Pancreas (tissue), 10 donors: ENCODE data around the gene FMC1. TPM values are rescaled to one million over a fixed set of nuclear protein-coding genes. Genes with fewer than 3 reads are reported as not detected.

Source experiments
- ATAC-seq, 4 donors: fragments of 200-7000 bp; cut with Tn5 transposase; one replicate each; pipeline versions ENCODE4 v1.8.0 to v1.9.1; 2020; ENCODE audit warnings: mild to moderate bottlenecking in 4 of 4, moderate library complexity in 4 of 4
- DNase-seq, 6 donors: peaks; one replicate each; pipeline ENCODE4 v3.0.0-alpha.2; 2020
- FAIRE-seq: peaks from 2 replicates; lab custom pipeline; 2012; peaks lifted over from hg19 to GRCh38; lab: Jason Lieb, UNC
- H3K27ac ChIP-seq, 4 donors: fragments of 200-600 bp; sonication (generic); 1 replicate in 3 of 4; 2 replicates in 1 of 4; pipeline versions ENCODE4 v1.5.0 to v1.8.0; 2020
- H3K27me3 ChIP-seq, 4 donors: fragments of 200-600 bp; one replicate each; pipeline ENCODE4 v1.8.0; 2021
- H3K36me3 ChIP-seq, 3 donors: fragments of 200-600 bp; sonication (generic) in 1 of 3; one replicate each; pipeline versions ENCODE4 v1.5.0 to v1.8.0; 2020 to 2021
- H3K4me1 ChIP-seq, 3 donors: fragments of 200-600 bp; one replicate each; pipeline ENCODE4 v1.8.0; 2021
- H3K4me3 ChIP-seq, 4 donors: fragments of 200-600 bp; sonication (generic) in 2 of 4; one replicate each; pipeline versions ENCODE4 v1.5.0 to v1.8.0; 2020 to 2021
- H3K9me3 ChIP-seq, 4 donors: fragments of 200-600 bp; one replicate each; pipeline ENCODE4 v1.8.0; 2021
- CTCF ChIP-seq, 4 donors: fragments of 200-600 bp; sonication (generic) in 3 of 4; IDR thresholded peaks; one replicate each; pipeline versions ENCODE4 v1.5.0 to v1.8.0; 2021; ENCODE audit warnings: antibody characterized with exemption in 4 of 4
- WGBS, 2 donors: extraction: QIAGEN DNeasy Blood & Tissue Kit; methylation state at CpG; one replicate each; pipeline ENCODE4 v1.1.7; 2013; 5-methylcytosine and 5-hydroxymethylcytosine counted together
- intact Hi-C, 3 donors: fragments of 100-400 bp; cut with DNase I; formaldehyde crosslinking; loops; one replicate each; pipeline versions ENCODE4 v1.11.1 to v1.14.2; 2022
- polyA plus RNA-seq, 2 donors: library from polyadenylated mRNA; stranded (reverse); fragments of 200-250 nt; gene quantifications; one replicate each; pipeline ENCODE4 v1.2.3, GENCODE V29; 2013
- total RNA-seq, 6 donors: library from RNA; stranded (reverse); fragmentation: NEBNext Ultra II Directional in 4 of 6; extraction: Animal tissue kit (Norgen Biotek cat#: 25700) in 4 of 6; gene quantifications; one replicate each; pipeline versions ENCODE4 v1.2.1 to v1.2.4, GENCODE V29; 2021 to 2023
- donor health status: healthy with polysubstance abuse.
- donor health status: DM: no; HTN: no; CAD: no; lungs with moderate emphysema.
- donor health status: DM: no; HTN: no; CAD: no.
- donor health status: control.
- donor health status: control.
- donor health status: Bipolar disorder and iron deficiency.
- donor health status: DM: yes; HTN: yes; CAD: no.
- donor health status: DM: no; HTN: no; CAD: no.
- donor health status: DM: no; HTN: no; CAD: no.
- donor health status: DM: yes; HTN: yes; CAD: no.

The FMC1 gene
- total and polyA plus RNA-seq, 8 donors, result 6.8 to 23.6 (median 8.5) TPM

GRCh38 chr7:139359366-139360209 is 18.5 kb downstream of the FMC1 start, which contains the start of gene LUC7L2:
LUC7L2 (plus strand) TSS chr7:139359894; CDS start chr7:139360262, 368 bp downstream.
- intact Hi-C loops, result no loop called here
- TF ChIP-seq CTCF (IDR thresholded peaks at IDR 0.05), result no peak
- peaks cover 0 to 23% (median 23%) of the 10 kb centered on the region in 3 donors for H3K4me1 ChIP-seq
- ATAC-seq, result peak; percentile 89 to 96 (median 91)
- peak within 1 kb of the TSS; percentile 99 to 100 (median 100) for H3K27ac ChIP-seq
- peak within 1 kb of the TSS; percentile 68 to 96 (median 81) for H3K4me3 ChIP-seq
- DNase-seq, result peak; percentile 99 to 100 (median 99)
- FAIRE-seq, result no peak
- H3K36me3 ChIP-seq, result no peaks in the 10 kb centered on the region
- no peaks in the 10 kb centered on the region for H3K27me3 ChIP-seq
- WGBS, 2 donors, result 0% methylated on average over 82 to 98 of the region's 98 CpGs
- H3K9me3 ChIP-seq, result no peaks in the 10 kb centered on the region

GRCh38 chr7:139360210-139360947 is 19.2 kb downstream of the FMC1 start:
- H3K4me3 ChIP-seq, result peak overlapping the region; percentile 68 to 96 (median 81)
- H3K4me1 ChIP-seq, result peaks cover 0 to 23% (median 23%) of the 10 kb centered on the region in 3 donors
- DNase-seq, result peak; percentile 96 to 99 (median 97)
- FAIRE-seq, result no peak
- no peaks in the 10 kb centered on the region for H3K27me3 ChIP-seq
- intact Hi-C loops, result no loop called here
- peak; percentile 77 to 92 (median 84) for ATAC-seq
- 0 to 1% methylated on average over 34 to 47 of the region's 47 CpGs for WGBS, 2 donors
- H3K36me3 ChIP-seq, result no peaks in the 10 kb centered on the region
- TF ChIP-seq CTCF (IDR thresholded peaks at IDR 0.05), result no peak
- peak overlapping the region; percentile 99 to 100 (median 100) for H3K27ac ChIP-seq
- H3K9me3 ChIP-seq, result no peaks in the 10 kb centered on the region

GRCh38 chr7:139360948-139361307 is 19.8 kb downstream of the FMC1 start:
- Histone ChIP-seq H3K27me3 (no peaks in the 10 kb centered on the region), H3K4me1 (peaks cover 0 to 23% (median 23%) of the 10 kb centered on the region in 3 donors), H3K36me3 (no peaks in the 10 kb centered on the region), H3K9me3 (no peaks in the 10 kb centered on the region), H3K27ac (peak overlapping the region; percentile 99 to 100 (median 100)), H3K4me3 (peak overlapping the region; percentile 68 to 96 (median 81))
- no peak for DNase-seq
- no peak for FAIRE-seq
- no peak for ATAC-seq
- WGBS, 2 donors, result 0 to 1% methylated on average over 2 of the region's 2 CpGs
- TF ChIP-seq CTCF (IDR thresholded peaks at IDR 0.05), result no peak
- intact Hi-C loops, result no loop called here

- H3K27me3 ChIP-seq, result no peaks in the 10 kb centered on the region
- no peak for TF ChIP-seq CTCF (IDR thresholded peaks at IDR 0.05)
- ATAC-seq, result no peak
- no peaks in the 10 kb centered on the region for H3K9me3 ChIP-seq
- peaks cover 0 to 23% (median 23%) of the 10 kb centered on the region in 3 donors for H3K4me1 ChIP-seq
- peak overlapping the region in 3 of 4 donors; percentile 72 to 96 (median 90) for H3K4me3 ChIP-seq
- no peaks in the 10 kb centered on the region for H3K36me3 ChIP-seq
- 8% methylated on average over 3 of the region's 3 CpGs for WGBS, 2 donors
- intact Hi-C loops, result no loop called here
- FAIRE-seq, result no peak
- DNase-seq, result no peak
- H3K27ac ChIP-seq, result peak overlapping the region in 1 of 4 donors; percentile 100
These were observed 20.4 kb downstream of the FMC1 start for GRCh38 chr7:139361523-139361922.
